Measurements from ENCODE around the gene DKK1.

- TF ChIP-seq CTCF (IDR thresholded peaks at IDR 0.05; ENCODE audit: low read depth, low read length) (no peak), EZH2phosphoT487 (IDR thresholded peaks at IDR 0.05; ENCODE audit: low read depth) (no peak)
Measured at GRCh38 chr10:52269233-52269632, 44.8 kb upstream of the DKK1 start.
